NCI-H748 (cell line): Measurements from ENCODE around the gene NEIL1.
"Not testable (repeated sequence)": the region's sequence is repeated elsewhere in the genome, so short reads cannot be mapped to it uniquely, and the experiment has no call there.

Source experiments
- DNase-seq: peaks from one replicate; lab custom pipeline; 2025; ENCODE audit not compliant: unreplicated experiment; lab: John Stamatoyannopoulos, UW

NEIL1 gene

GRCh38 chr15:75369897-75370581 lies 23.2 kb downstream of the NEIL1 start:
- no peak for DNase-seq

- no peak for DNase-seq
Observed at GRCh38 chr15:75371486-75371885, 24.6 kb downstream of the NEIL1 start.

GRCh38 chr15:75371901-75372688 lies 25.3 kb downstream of the NEIL1 start:
- DNase-seq, result no peak

GRCh38 chr15:75380773-75381172 lies 33.9 kb downstream of the NEIL1 start:
- DNase-seq, result no peak

GRCh38 chr15:75383986-75384385 lies 37.1 kb downstream of the NEIL1 start:
- DNase-seq, result not testable (repeated sequence)

- no peak for DNase-seq
Observed at GRCh38 chr15:75389791-75390382, 43.0 kb downstream of the NEIL1 start.

- DNase-seq, result no peak
Observed at GRCh38 chr15:75397494-75397893, 50.7 kb downstream of the NEIL1 start.

GRCh38 chr15:75403892-75404291 lies 57.1 kb downstream of the NEIL1 start:
- DNase-seq, result no peak
